Heart left ventricle (tissue), 13 donors: Measurements from ENCODE around the gene USHBP1.

Experiments used
- POLR2A ChIP-seq, 2 donors: fragments of 450-650 bp; IDR thresholded peaks; one replicate each; pipeline ENCODE4 v1.6.1; 2017; ENCODE audit warnings: antibody characterized with exemption in 2 of 2, mild to moderate bottlenecking in 2 of 2, moderate library complexity in 2 of 2
- TF ChIP-seq, protein P1 (sequence below), 12 donors: fragments of 200-600 bp; sonication (generic) in 4 of 12; IDR thresholded peaks; one replicate each; pipeline versions ENCODE4 v1.5.0 to v1.8.0; 2018 to 2022; ENCODE audit warnings: antibody characterized with exemption in 12 of 12, mild to moderate bottlenecking in 5 of 12
- donor health status: ischemic (EF 13 %, LVEDD 7.1; RV severe dilation, severe dysfunction).
- donor health status: DM: no; HTN: yes; CAD: no.
- donor health status: DM: no; HTN: no; CAD: no.
- donor health status: ischemic (EF 25% LVEDD 6.9; RV normal size, moderate dysfunction).
- donor health status: ischemic (EF 25% LVEDD 5.7; RV mildly dilated, moderate dysfunction).
- donor health status: ischemic (EF 35%, LVEDD 5.7; RV mildly dilated, moderate dysfunction).
- donor health status: nonischemic (EF 11% LVEDD 7.7; RV severe dilation, severe dysfunction).
- donor health status: DM: yes; HTN: yes; CAD: no.
- donor health status: PGD.
- donor health status: ischemic (EF 29% LVEDD 5.4; RV normal size, mild dysfunction).
- donor health status: nonischemic (EF 23%, LVEDD 6.1; RV moderate dilation, normal function).

DNA sequence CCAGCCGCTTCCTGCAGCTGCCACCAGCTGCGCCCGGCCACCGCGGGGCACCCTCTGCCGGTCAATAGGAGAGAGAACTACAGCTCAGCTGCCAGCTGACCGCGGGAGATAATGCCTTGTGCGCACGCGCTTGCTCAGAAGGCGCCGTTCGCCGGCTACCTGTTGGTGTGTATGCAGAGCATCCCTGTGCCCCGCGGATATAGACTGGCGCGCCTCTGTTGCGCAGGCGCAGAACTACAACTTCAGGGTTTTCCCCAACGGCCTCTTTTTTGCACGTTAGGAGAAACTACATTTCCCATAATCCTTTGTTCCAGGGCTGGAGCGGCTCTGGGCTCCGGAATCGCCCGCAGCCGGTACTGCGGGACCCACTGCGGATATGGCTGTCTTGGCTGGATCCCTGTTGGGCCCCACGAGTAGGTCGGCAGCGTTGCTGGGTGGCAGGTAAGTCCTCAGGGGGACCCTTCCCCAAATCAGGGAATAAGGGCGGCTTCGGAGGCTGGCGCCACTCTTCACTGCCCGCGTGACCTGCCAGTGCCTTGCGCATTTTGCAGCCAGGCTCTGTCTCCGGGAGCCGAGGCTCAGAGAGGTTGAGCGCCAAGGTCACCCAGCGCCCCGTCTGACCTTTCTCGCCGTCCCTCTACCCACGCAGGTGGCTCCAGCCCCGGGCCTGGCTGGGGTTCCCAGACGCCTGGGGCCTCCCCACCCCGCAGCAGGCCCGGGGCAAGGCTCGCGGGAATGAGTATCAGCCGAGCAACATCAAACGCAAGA, 41.2 kb upstream of the USHBP1 start, which contains the start of gene MRPL34:
- TF ChIP-seq, protein P1, sequence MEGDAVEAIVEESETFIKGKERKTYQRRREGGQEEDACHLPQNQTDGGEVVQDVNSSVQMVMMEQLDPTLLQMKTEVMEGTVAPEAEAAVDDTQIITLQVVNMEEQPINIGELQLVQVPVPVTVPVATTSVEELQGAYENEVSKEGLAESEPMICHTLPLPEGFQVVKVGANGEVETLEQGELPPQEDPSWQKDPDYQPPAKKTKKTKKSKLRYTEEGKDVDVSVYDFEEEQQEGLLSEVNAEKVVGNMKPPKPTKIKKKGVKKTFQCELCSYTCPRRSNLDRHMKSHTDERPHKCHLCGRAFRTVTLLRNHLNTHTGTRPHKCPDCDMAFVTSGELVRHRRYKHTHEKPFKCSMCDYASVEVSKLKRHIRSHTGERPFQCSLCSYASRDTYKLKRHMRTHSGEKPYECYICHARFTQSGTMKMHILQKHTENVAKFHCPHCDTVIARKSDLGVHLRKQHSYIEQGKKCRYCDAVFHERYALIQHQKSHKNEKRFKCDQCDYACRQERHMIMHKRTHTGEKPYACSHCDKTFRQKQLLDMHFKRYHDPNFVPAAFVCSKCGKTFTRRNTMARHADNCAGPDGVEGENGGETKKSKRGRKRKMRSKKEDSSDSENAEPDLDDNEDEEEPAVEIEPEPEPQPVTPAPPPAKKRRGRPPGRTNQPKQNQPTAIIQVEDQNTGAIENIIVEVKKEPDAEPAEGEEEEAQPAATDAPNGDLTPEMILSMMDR (IDR thresholded peaks at IDR 0.05): peak; percentile 47 to 90 (median 66)
- TF ChIP-seq POLR2A (IDR thresholded peaks at IDR 0.05): peak in 1 of 2 donors; percentile 84
